Astrocyte (in vitro differentiated cells and primary cell): ENCODE results near the gene PTPN14. TPM values are rescaled to one million over a fixed set of nuclear protein-coding genes. Genes with fewer than 3 reads are reported as not detected.

Experiments used
- DNase-seq: peaks from one replicate; pipeline ENCODE4 v3.0.0-alpha.2; 2010; ENCODE audit warnings: low read depth
- FAIRE-seq: peaks from 2 replicates; lab custom pipeline; 2011; peaks lifted over from hg19 to GRCh38; lab: Jason Lieb, UNC
- H2AFZ ChIP-seq: 2 replicates; pipeline ENCODE4 v1.6.0; 2012; ENCODE audit warnings: low read depth, low read length, inconsistent platforms
- H3K27ac ChIP-seq: 2 replicates; pipeline ENCODE4 v1.5.1; 2011; ENCODE audit warnings: low read depth, low read length, inconsistent platforms
- H3K27me3 ChIP-seq: 2 replicates; pipeline ENCODE4 v1.6.0; 2011; ENCODE audit warnings: low read length, inconsistent platforms; ENCODE audit not compliant: insufficient read depth
- H3K36me3 ChIP-seq: 2 replicates; pipeline ENCODE4 v1.5.1; 2011; ENCODE audit warnings: low read length, inconsistent platforms; ENCODE audit not compliant: insufficient read depth
- H3K4me1 ChIP-seq: 2 replicates; pipeline ENCODE4 v1.5.1; 2011; ENCODE audit warnings: low read length, inconsistent platforms; ENCODE audit not compliant: insufficient read depth
- H3K4me2 ChIP-seq: 2 replicates; pipeline ENCODE4 v1.6.0; 2012; ENCODE audit warnings: low read length, inconsistent platforms
- H3K4me3 ChIP-seq: 2 replicates; pipeline ENCODE4 v1.5.1; 2011; ENCODE audit warnings: low read depth, mild to moderate bottlenecking, low read length, inconsistent platforms; ENCODE audit not compliant: insufficient read depth
- H3K79me2 ChIP-seq: 2 replicates; pipeline ENCODE4 v1.6.0; 2012; ENCODE audit warnings: mild to moderate bottlenecking, low read length, inconsistent platforms; ENCODE audit not compliant: insufficient read depth
- H3K9ac ChIP-seq: 2 replicates; pipeline ENCODE4 v1.6.0; 2012; ENCODE audit warnings: mild to moderate bottlenecking, low read length, inconsistent platforms
- H3K9me3 ChIP-seq: 2 replicates; pipeline ENCODE4 v1.5.1; 2012; ENCODE audit warnings: low read depth, mild to moderate bottlenecking, low read length, inconsistent platforms; ENCODE audit not compliant: insufficient read depth
- H4K20me1 ChIP-seq: 2 replicates; pipeline ENCODE4 v1.6.0; 2012; ENCODE audit warnings: low read length, inconsistent platforms; ENCODE audit not compliant: insufficient read depth
- H3K27ac Mint-ChIP-seq: one replicate; pipeline ENCODE4 v1.8.0; 2021; ENCODE audit warnings: mild to moderate bottlenecking, mixed read lengths; ENCODE audit not compliant: unreplicated experiment
- H3K27me3 Mint-ChIP-seq: one replicate; pipeline ENCODE4 v1.8.0; 2021; ENCODE audit warnings: low read depth, mixed read lengths; ENCODE audit not compliant: unreplicated experiment
- H3K36me3 Mint-ChIP-seq: one replicate; pipeline ENCODE4 v1.8.0; 2021; ENCODE audit warnings: low read depth, mixed read lengths; ENCODE audit not compliant: unreplicated experiment
- H3K4me1 Mint-ChIP-seq: one replicate; pipeline ENCODE4 v1.8.0; 2021; ENCODE audit warnings: low read depth, mixed read lengths; ENCODE audit not compliant: unreplicated experiment
- H3K4me3 Mint-ChIP-seq: one replicate; pipeline ENCODE4 v1.8.0; 2021; ENCODE audit warnings: mild to moderate bottlenecking, moderate library complexity, mixed read lengths; ENCODE audit not compliant: unreplicated experiment
- H3K9me3 Mint-ChIP-seq: one replicate; pipeline ENCODE4 v1.8.0; 2021; ENCODE audit warnings: mild to moderate bottlenecking, mixed read lengths; ENCODE audit not compliant: unreplicated experiment
- EZH2 ChIP-seq: IDR thresholded peaks from 2 replicates; pipeline ENCODE4 v1.6.1; 2012; ENCODE audit warnings: mild to moderate bottlenecking, low read length, inconsistent platforms; ENCODE audit not compliant: insufficient read depth
- total RNA-seq: library from RNA; stranded (reverse); gene quantifications from 2 replicates; pipeline ENCODE4 v1.2.1, GENCODE V29; 2021
- TF ChIP-seq, protein P1 (sequence below): IDR thresholded peaks from 2 replicates; pipeline ENCODE4 v1.5.1; 2011; ENCODE audit warnings: low read depth, mild to moderate bottlenecking, inconsistent platforms, low read length, moderate library complexity; ENCODE audit not compliant: insufficient read depth

Gene PTPN14
- total RNA-seq, 1 donor from 2014 or later: 177 TPM

DNA sequence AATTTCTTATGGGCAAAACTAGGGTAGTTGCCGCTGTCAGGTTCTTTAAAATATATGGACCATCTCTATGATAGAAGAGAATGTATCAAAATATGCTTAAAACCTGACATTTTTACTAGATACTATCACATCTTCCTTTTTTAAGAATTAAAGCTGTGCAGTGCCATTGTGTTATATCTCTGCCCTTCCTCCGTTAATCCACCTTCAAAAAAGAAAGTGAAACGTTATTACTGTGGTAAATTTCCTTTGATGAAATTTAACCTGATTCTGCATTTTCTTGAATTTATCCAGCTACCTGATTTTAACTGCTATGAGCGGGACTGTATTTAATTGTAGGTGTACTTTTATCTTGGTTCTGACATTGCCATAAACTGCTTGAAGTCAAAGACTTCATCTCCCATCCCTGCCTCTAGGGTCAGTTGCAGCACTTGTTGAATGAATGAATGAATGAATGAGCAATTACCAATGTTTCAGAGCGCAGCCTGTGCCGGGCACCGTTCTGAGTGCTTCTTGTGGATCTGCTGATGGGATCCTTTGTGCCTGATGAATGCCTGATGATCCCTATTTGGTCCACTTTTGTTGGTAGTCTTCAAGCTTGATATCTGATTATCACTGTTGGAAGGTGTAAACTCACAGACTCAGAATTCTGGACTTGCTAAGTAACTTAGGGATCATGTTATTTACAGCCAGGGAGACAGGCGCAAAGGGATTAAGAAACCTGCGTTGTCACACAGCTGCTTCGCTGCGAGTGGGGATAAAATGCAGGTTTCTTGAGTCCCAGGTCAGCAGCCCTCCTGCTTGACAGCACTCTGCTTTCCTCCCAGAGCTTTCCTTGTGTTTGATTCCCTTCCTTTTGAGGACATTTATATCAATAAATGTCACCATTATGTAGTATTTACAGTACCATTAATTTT lies 240.4 kb downstream of the PTPN14 start:
- FAIRE-seq: no peak
- Histone ChIP-seq H3K9ac (no peak overlapping the region), H3K4me3 (no peak overlapping the region), H3K4me1 (no peaks in the 10 kb centered on the region), H3K9me3 (no peaks in the 10 kb centered on the region), H3K79me2 (peaks cover 3% of the 10 kb centered on the region), H3K27me3 (no peaks in the 10 kb centered on the region), H3K27ac (no peak overlapping the region), H2AFZ (no peak overlapping the region), H4K20me1 (peaks cover 7% of the 10 kb centered on the region), H3K4me2 (no peak overlapping the region), H3K36me3 (no peaks in the 10 kb centered on the region)
- Mint-ChIP-seq H3K9me3 (no peaks in the 10 kb centered on the region), H3K4me1 (no peaks in the 10 kb centered on the region), H3K4me3 (no peak overlapping the region), H3K36me3 (peaks cover 4% of the 10 kb centered on the region), H3K27ac (no peak overlapping the region), H3K27me3 (peaks cover 2% of the 10 kb centered on the region)
- TF ChIP-seq, protein P1, sequence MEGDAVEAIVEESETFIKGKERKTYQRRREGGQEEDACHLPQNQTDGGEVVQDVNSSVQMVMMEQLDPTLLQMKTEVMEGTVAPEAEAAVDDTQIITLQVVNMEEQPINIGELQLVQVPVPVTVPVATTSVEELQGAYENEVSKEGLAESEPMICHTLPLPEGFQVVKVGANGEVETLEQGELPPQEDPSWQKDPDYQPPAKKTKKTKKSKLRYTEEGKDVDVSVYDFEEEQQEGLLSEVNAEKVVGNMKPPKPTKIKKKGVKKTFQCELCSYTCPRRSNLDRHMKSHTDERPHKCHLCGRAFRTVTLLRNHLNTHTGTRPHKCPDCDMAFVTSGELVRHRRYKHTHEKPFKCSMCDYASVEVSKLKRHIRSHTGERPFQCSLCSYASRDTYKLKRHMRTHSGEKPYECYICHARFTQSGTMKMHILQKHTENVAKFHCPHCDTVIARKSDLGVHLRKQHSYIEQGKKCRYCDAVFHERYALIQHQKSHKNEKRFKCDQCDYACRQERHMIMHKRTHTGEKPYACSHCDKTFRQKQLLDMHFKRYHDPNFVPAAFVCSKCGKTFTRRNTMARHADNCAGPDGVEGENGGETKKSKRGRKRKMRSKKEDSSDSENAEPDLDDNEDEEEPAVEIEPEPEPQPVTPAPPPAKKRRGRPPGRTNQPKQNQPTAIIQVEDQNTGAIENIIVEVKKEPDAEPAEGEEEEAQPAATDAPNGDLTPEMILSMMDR: no peak
- TF ChIP-seq EZH2: no peak
- DNase-seq: no peak

DNA sequence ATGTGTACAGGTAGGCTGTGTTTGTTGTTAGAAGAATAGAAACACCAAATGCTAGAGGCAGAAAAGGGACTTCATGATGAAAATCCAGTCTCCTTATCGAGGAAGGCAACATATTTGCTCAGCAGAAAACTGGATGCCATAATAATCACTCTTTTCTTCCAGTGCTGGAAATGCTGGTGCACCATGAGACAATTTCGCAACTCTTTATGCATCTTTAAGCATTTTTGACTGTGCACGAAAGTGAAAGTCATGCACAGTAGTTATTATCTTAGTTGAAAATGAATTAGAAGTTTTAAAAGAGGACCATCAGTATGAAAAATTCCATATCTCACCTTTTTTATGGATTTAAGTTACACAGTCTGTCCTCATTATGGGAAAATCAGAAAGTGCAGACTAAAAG lies 241.4 kb downstream of the PTPN14 start:
- no peaks in the 10 kb centered on the region for H3K36me3 ChIP-seq
- no peaks in the 10 kb centered on the region for H3K4me1 Mint-ChIP-seq
- no peak overlapping the region for H3K4me3 ChIP-seq
- no peak overlapping the region for H3K27ac ChIP-seq
- H3K27me3 Mint-ChIP-seq: peaks cover 2% of the 10 kb centered on the region
- H3K27me3 ChIP-seq: no peaks in the 10 kb centered on the region
- H3K9me3 ChIP-seq: no peaks in the 10 kb centered on the region
- TF ChIP-seq, protein P1: no peak
- TF ChIP-seq EZH2: no peak
- peaks cover 9% of the 10 kb centered on the region for H4K20me1 ChIP-seq
- H3K4me1 ChIP-seq: no peaks in the 10 kb centered on the region
- no peak overlapping the region for H3K4me3 Mint-ChIP-seq
- H3K4me2 ChIP-seq: no peak overlapping the region
- FAIRE-seq (no peak), DNase-seq (no peak)
- H3K27ac Mint-ChIP-seq: no peak overlapping the region
- no peak overlapping the region for H3K9ac ChIP-seq
- peaks cover 7% of the 10 kb centered on the region for H3K36me3 Mint-ChIP-seq
- H2AFZ ChIP-seq: no peak overlapping the region
- peaks cover 3% of the 10 kb centered on the region for H3K79me2 ChIP-seq
- no peaks in the 10 kb centered on the region for H3K9me3 Mint-ChIP-seq

DNA sequence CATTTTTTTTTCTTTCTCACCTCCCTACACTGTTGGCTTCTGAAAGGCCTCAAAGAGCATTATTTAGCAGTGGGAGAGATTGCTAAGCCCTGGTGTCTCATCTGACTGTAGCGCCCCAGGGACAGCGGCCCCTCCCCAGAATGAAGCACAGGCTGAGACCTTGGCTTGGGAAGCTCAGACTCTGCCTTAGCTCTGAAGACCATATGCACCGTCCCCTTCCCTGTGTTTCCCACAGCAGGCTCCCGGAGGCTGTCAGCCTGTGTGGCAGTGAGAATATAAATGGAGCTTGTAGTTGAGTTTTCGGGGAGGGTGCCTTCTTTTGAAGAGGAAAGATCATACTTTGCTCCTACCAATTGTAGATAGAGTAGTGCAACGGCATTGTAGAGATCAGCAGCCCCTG lies 245.1 kb downstream of the PTPN14 start:
- TF ChIP-seq EZH2: no peak
- TF ChIP-seq, protein P1: no peak
- FAIRE-seq: no peak
- no peaks in the 10 kb centered on the region for H3K9me3 Mint-ChIP-seq
- Histone ChIP-seq H3K79me2 (peaks cover 12% of the 10 kb centered on the region), H3K27me3 (no peaks in the 10 kb centered on the region), H3K9ac (no peak overlapping the region), H3K27ac (no peak overlapping the region), H3K4me3 (no peak overlapping the region), H4K20me1 (peaks cover 16% of the 10 kb centered on the region), H3K4me2 (no peak overlapping the region), H3K36me3 (no peaks in the 10 kb centered on the region), H3K9me3 (no peaks in the 10 kb centered on the region), H3K4me1 (peaks cover 6% of the 10 kb centered on the region), H2AFZ (no peak overlapping the region)
- H3K27me3 Mint-ChIP-seq: no peaks in the 10 kb centered on the region
- no peak overlapping the region for H3K4me3 Mint-ChIP-seq
- peaks cover 7% of the 10 kb centered on the region for H3K36me3 Mint-ChIP-seq
- no peak overlapping the region for H3K27ac Mint-ChIP-seq
- peaks cover 4% of the 10 kb centered on the region for H3K4me1 Mint-ChIP-seq
- DNase-seq: no peak
